Loucy (cell line): ENCODE results near the gene PPP1R3A.

Source experiments
- H2AFZ ChIP-seq: fragments of 200-600 bp; sonication (generic); 2 replicates; pipeline ENCODE4 v1.6.0; 2016; ENCODE audit warnings: antibody characterized with exemption, mild to moderate bottlenecking, low read length, moderate library complexity
- H3F3A ChIP-seq: fragments of 200-600 bp; 2 replicates; pipeline ENCODE4 v1.6.0; 2016; ENCODE audit warnings: antibody characterized with exemption, low read depth, mild to moderate bottlenecking
- H3K27me3 ChIP-seq: fragments of 200-600 bp; sonication (generic); 2 replicates; pipeline ENCODE4 v1.6.1; 2014; ENCODE audit warnings: low read length, mild to moderate bottlenecking; ENCODE audit not compliant: insufficient read depth, poor library complexity, severe bottlenecking
- H3K36me3 ChIP-seq: fragments of 200-600 bp; sonication (generic); 2 replicates; pipeline ENCODE4 v1.6.1; 2016; ENCODE audit warnings: low read length; ENCODE audit not compliant: insufficient read depth
- H3K4me1 ChIP-seq: fragments of 200-600 bp; sonication (generic); 2 replicates; pipeline ENCODE4 v1.5.1; 2014; ENCODE audit warnings: low read length, mild to moderate bottlenecking; ENCODE audit not compliant: insufficient read depth, poor library complexity, severe bottlenecking
- H3K4me2 ChIP-seq: fragments of 200-600 bp; sonication (generic); 2 replicates; pipeline ENCODE4 v1.6.0; 2014; ENCODE audit warnings: antibody characterized with exemption, low read length, low read depth, mild to moderate bottlenecking; ENCODE audit not compliant: poor library complexity, severe bottlenecking
- H3K4me3 ChIP-seq: fragments of 200-600 bp; sonication (generic); 2 replicates; pipeline ENCODE4 v1.5.1; 2014; ENCODE audit warnings: low read length, mild to moderate bottlenecking, mixed read lengths; ENCODE audit not compliant: poor library complexity, severe bottlenecking
- H3K79me2 ChIP-seq: fragments of 200-600 bp; sonication (generic); 2 replicates; pipeline ENCODE4 v1.6.1; 2014; ENCODE audit warnings: low read length; ENCODE audit not compliant: insufficient read depth
- H3K9ac ChIP-seq: fragments of 200-600 bp; sonication (generic); 2 replicates; pipeline ENCODE4 v1.6.0; 2014; ENCODE audit warnings: mild to moderate bottlenecking, low read depth, low read length, moderate library complexity; ENCODE audit not compliant: poor library complexity, severe bottlenecking
- H3K9me2 ChIP-seq: fragments of 200-600 bp; sonication (generic); replicated peaks from 2 replicates; pipeline ENCODE4 v1.6.1; 2016; ENCODE audit warnings: low read depth, low read length, mixed read lengths
- H3K9me3 ChIP-seq: fragments of 200-600 bp; sonication (generic); 2 replicates; pipeline ENCODE4 v1.6.1; 2014; ENCODE audit warnings: mild to moderate bottlenecking, antibody characterized with exemption, low read length, low read depth; ENCODE audit not compliant: insufficient read depth
- H4K20me1 ChIP-seq: fragments of 200-600 bp; sonication (generic); 2 replicates; pipeline ENCODE4 v1.6.0; 2014; ENCODE audit warnings: antibody characterized with exemption, low read length, mild to moderate bottlenecking; ENCODE audit not compliant: insufficient read depth, poor library complexity, severe bottlenecking
- CTCF ChIP-seq: fragments of 200-600 bp; sonication (generic); conservative IDR thresholded peaks from 2 replicates; pipeline ENCODE4 v1.5.1; 2014; ENCODE audit warnings: mild to moderate bottlenecking, antibody characterized with exemption, low read length
- EZH2phosphoT487 ChIP-seq: fragments of 200-600 bp; IDR thresholded peaks from 2 replicates; pipeline ENCODE4 v1.6.1; 2018; ENCODE audit warnings: antibody characterized with exemption, mild to moderate bottlenecking, moderate library complexity, borderline replicate concordance

Gene PPP1R3A

DNA sequence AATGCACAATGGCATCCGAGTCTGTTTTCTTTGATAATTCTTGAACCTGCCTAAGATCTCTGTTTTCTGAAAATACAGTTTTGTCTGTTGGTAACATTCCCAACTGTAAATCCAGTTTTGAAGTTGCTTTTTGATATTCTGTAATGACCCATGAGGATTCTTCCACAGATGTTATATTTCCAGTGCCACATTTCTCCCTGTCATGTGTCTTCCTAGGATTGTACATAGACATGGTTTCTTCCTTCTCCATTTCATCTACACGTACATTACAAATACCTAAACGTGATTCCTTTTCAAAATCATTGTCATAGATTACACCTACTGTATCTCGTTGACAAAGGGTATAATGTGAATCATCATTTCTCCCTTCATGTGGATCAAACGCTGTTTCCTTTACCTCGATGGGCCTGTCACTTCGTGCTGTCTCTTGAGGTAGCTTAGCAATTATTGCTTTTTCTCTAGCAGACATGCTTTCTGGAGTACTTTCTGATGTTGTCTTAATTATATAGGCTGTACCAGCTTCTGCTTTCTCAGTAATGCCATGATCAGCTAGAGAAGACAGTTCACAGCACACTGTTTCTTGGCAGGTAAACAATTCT, 40.3 kb downstream of the PPP1R3A start:
- H3K4me3 ChIP-seq: no peak overlapping the region
- TF ChIP-seq EZH2phosphoT487: no peak
- no peak for TF ChIP-seq CTCF
- no peaks in the 10 kb centered on the region for H3K9me2 ChIP-seq
- H3K4me2 ChIP-seq: no peak overlapping the region
- no peaks in the 10 kb centered on the region for H3K79me2 ChIP-seq
- no peaks in the 10 kb centered on the region for H4K20me1 ChIP-seq
- no peaks in the 10 kb centered on the region for H3F3A ChIP-seq
- H3K36me3 ChIP-seq: no peaks in the 10 kb centered on the region
- no peak overlapping the region for H2AFZ ChIP-seq
- H3K9ac ChIP-seq: no peak overlapping the region
- no peaks in the 10 kb centered on the region for H3K4me1 ChIP-seq
- no peaks in the 10 kb centered on the region for H3K27me3 ChIP-seq
- no peaks in the 10 kb centered on the region for H3K9me3 ChIP-seq

- TF ChIP-seq CTCF: no peak
- TF ChIP-seq EZH2phosphoT487: no peak
- Histone ChIP-seq H3K9me2 (no peaks in the 10 kb centered on the region), H3K4me1 (no peaks in the 10 kb centered on the region), H3K27me3 (no peaks in the 10 kb centered on the region), H3K9me3 (no peaks in the 10 kb centered on the region), H3K4me2 (no peak overlapping the region), H3K79me2 (no peaks in the 10 kb centered on the region), H3K9ac (no peak overlapping the region), H3K36me3 (no peaks in the 10 kb centered on the region), H4K20me1 (no peaks in the 10 kb centered on the region), H3K4me3 (no peak overlapping the region), H3F3A (no peaks in the 10 kb centered on the region), H2AFZ (no peak overlapping the region)
Observed at GRCh38 chr7:113875224-113875623, 43.6 kb downstream of the PPP1R3A start.

GRCh38 chr7:113873554-113874151, 45.2 kb downstream of the PPP1R3A start:
- no peak for TF ChIP-seq CTCF
- TF ChIP-seq EZH2phosphoT487: no peak
- no peaks in the 10 kb centered on the region for H3K4me1 ChIP-seq
- no peak overlapping the region for H2AFZ ChIP-seq
- no peak overlapping the region for H3K4me3 ChIP-seq
- no peak overlapping the region for H3K9ac ChIP-seq
- no peaks in the 10 kb centered on the region for H3F3A ChIP-seq
- no peaks in the 10 kb centered on the region for H3K79me2 ChIP-seq
- no peaks in the 10 kb centered on the region for H3K9me3 ChIP-seq
- H3K4me2 ChIP-seq: no peak overlapping the region
- H4K20me1 ChIP-seq: no peaks in the 10 kb centered on the region
- no peaks in the 10 kb centered on the region for H3K9me2 ChIP-seq
- H3K27me3 ChIP-seq: no peaks in the 10 kb centered on the region
- no peaks in the 10 kb centered on the region for H3K36me3 ChIP-seq
